ENCODE data around the gene RALY. TPM values are rescaled to one million over a fixed set of nuclear protein-coding genes. Genes with fewer than 3 reads are reported as not detected.
"Not testable (repeated sequence)": the region's sequence is repeated elsewhere in the genome, so short reads cannot be mapped to it uniquely, and the experiment has no call there.

Gene RALY
- total and polyA plus RNA-seq, 7 experiments from 2014 or later, result 99.0 to 202 (median 121) TPM

- DNase-seq, result no peak
- H3K9me3 ChIP-seq (ENCODE audit: control insufficient read depth in 2 of 3, low read length in 3 of 3), result no peaks in the 10 kb centered on the region
- H3K27ac ChIP-seq (ENCODE audit: low read depth, low read length), result peak overlapping the region; percentile 5
- Mint-ChIP-seq H3K4me3 (peak overlapping the region in 3 of 10 donors; percentile 9 to 53 (median 26)), H3K9me3 (no peaks in the 10 kb centered on the region), H3K27me3 (no peaks in the 10 kb centered on the region), H3K36me3 (peaks cover 0 to 9% (median 2%) of the 10 kb centered on the region in 5 donors), H3K27ac (peak overlapping the region in 6 of 9 donors; percentile 7 to 80 (median 42)), H3K4me1 (peaks cover 63 to 95% (median 89%) of the 10 kb centered on the region in 7 donors)
- H3K27me3 ChIP-seq (ENCODE audit: control insufficient read depth in 2 of 2, insufficient read depth in 2 of 2, low read length in 2 of 2), result no peaks in the 10 kb centered on the region
- H3K4me1 ChIP-seq (ENCODE audit: control insufficient read depth in 2 of 2, insufficient read depth in 2 of 2, low read length in 2 of 2), result peaks cover 20 to 41% of the 10 kb centered on the region in 2 donors
- no peaks in the 10 kb centered on the region for H3K36me3 ChIP-seq (ENCODE audit: control insufficient read depth in 2 of 3, insufficient read depth in 3 of 3, low read length in 3 of 3)
- intact Hi-C loops (cut with micrococcal nuclease), result loop anchor here (2.0 to 10.0 kb wide), 3 partner anchors 31 to 107 kb away; partner anchors contain the start of gene RALY (in 1 of the 2)
- ChIA-PET CTCF (no interaction called here), POLR2A (no interaction called here)
- ATAC-seq, result no peak
- H3K4me3 ChIP-seq (ENCODE audit: low read length), result no peak overlapping the region
Measured at GRCh38 chr20:34023937-34024722, 30.4 kb downstream of the RALY start.

- peaks cover 0 to 9% (median 2%) of the 10 kb centered on the region in 5 donors for H3K36me3 Mint-ChIP-seq
- peak overlapping the region in 3 of 10 donors; percentile 26 to 53 (median 35) for H3K4me3 Mint-ChIP-seq
- H3K27me3 Mint-ChIP-seq, result no peaks in the 10 kb centered on the region
- no peak for DNase-seq
- peak overlapping the region; percentile 5 for H3K27ac ChIP-seq (ENCODE audit: low read depth, low read length)
- no peaks in the 10 kb centered on the region for H3K27me3 ChIP-seq (ENCODE audit: control insufficient read depth in 2 of 2, insufficient read depth in 2 of 2, low read length in 2 of 2)
- ChIA-PET CTCF (no interaction called here), POLR2A (no interaction called here)
- intact Hi-C loops (cut with micrococcal nuclease), result loop anchor here (5.0 to 10.0 kb wide), 2 partner anchors 90 to 108 kb away; no protein-coding TSS in a partner anchor
- H3K27ac Mint-ChIP-seq, result peak overlapping the region in 6 of 9 donors; percentile 36 to 80 (median 55)
- peaks cover 17 to 41% of the 10 kb centered on the region in 2 donors for H3K4me1 ChIP-seq (ENCODE audit: control insufficient read depth in 2 of 2, insufficient read depth in 2 of 2, low read length in 2 of 2)
- no peaks in the 10 kb centered on the region for H3K36me3 ChIP-seq (ENCODE audit: control insufficient read depth in 2 of 3, insufficient read depth in 3 of 3, low read length in 3 of 3)
- no peak overlapping the region for H3K4me3 ChIP-seq (ENCODE audit: low read length)
- no peaks in the 10 kb centered on the region for H3K9me3 ChIP-seq (ENCODE audit: control insufficient read depth in 2 of 3, low read length in 3 of 3)
- ATAC-seq, result no peak
- H3K9me3 Mint-ChIP-seq, result no peaks in the 10 kb centered on the region
- H3K4me1 Mint-ChIP-seq, result peaks cover 65 to 94% (median 88%) of the 10 kb centered on the region in 7 donors
Measured at GRCh38 chr20:34024723-34025351, 31.1 kb downstream of the RALY start.

- intact Hi-C loops (cut with micrococcal nuclease), result loop anchor here in 1 of 2 donors (10.0 kb wide), 1 partner anchor 93 kb away; no protein-coding TSS in a partner anchor
- peaks cover 0 to 22% (median 4%) of the 10 kb centered on the region in 5 donors for H3K36me3 Mint-ChIP-seq
- CTCF ChIA-PET; H3K9me3 Mint-ChIP-seq; ATAC-seq; H3K27me3 Mint-ChIP-seq; DNase-seq; H3K9me3 ChIP-seq (ENCODE audit: control insufficient read depth in 2 of 3, low read length in 3 of 3); H3K4me3 ChIP-seq (ENCODE audit: low read length); H3K27me3 ChIP-seq (ENCODE audit: control insufficient read depth in 2 of 2, insufficient read depth in 2 of 2, low read length in 2 of 2); H3K27ac ChIP-seq (ENCODE audit: low read depth, low read length): not testable (repeated sequence)
- Histone ChIP-seq H3K36me3 (ENCODE audit: control insufficient read depth in 2 of 3, insufficient read depth in 3 of 3, low read length in 3 of 3) (peaks cover 0 to 19% (median 3%) of the 10 kb centered on the region in 3 experiments), H3K4me1 (ENCODE audit: control insufficient read depth in 2 of 2, insufficient read depth in 2 of 2, low read length in 2 of 2) (peaks cover 0 to 26% of the 10 kb centered on the region in 2 donors)
- H3K4me1 Mint-ChIP-seq, result peaks cover 48 to 91% (median 80%) of the 10 kb centered on the region in 7 donors
- H3K27ac Mint-ChIP-seq, result peak overlapping the region in 7 of 9 donors; percentile 7 to 81 (median 65)
- H3K4me3 Mint-ChIP-seq, result peak overlapping the region in 2 of 10 donors; percentile 15 to 25
- POLR2A ChIA-PET, result interaction anchor here (0.6 kb wide), 1 partner anchor 174 kb away, joined by 3 read pairs; no protein-coding TSS in a partner anchor
Measured at GRCh38 chr20:34028013-34028412, 34.3 kb downstream of the RALY start.

- no peak for ATAC-seq
- Mint-ChIP-seq H3K27me3 (no peaks in the 10 kb centered on the region), H3K4me1 (peaks cover 42 to 91% (median 82%) of the 10 kb centered on the region in 7 donors), H3K4me3 (peak overlapping the region in 1 of 10 donors; percentile 48), H3K9me3 (no peaks in the 10 kb centered on the region), H3K27ac (peak overlapping the region in 5 of 9 donors; percentile 61 to 83 (median 71)), H3K36me3 (peaks cover 0 to 32% (median 8%) of the 10 kb centered on the region in 5 donors)
- intact Hi-C loops (cut with micrococcal nuclease), result loop anchor here in 1 of 2 donors (10.0 kb wide), 1 partner anchor 95 kb away; no protein-coding TSS in a partner anchor
- H3K4me1 ChIP-seq (ENCODE audit: control insufficient read depth in 2 of 2, insufficient read depth in 2 of 2, low read length in 2 of 2), result peaks cover 0 to 20% of the 10 kb centered on the region in 2 donors
- no peaks in the 10 kb centered on the region for H3K9me3 ChIP-seq (ENCODE audit: control insufficient read depth in 2 of 3, low read length in 3 of 3)
- H3K27ac ChIP-seq (ENCODE audit: low read depth, low read length), result no peak overlapping the region
- no peak for DNase-seq
- CTCF ChIA-PET, result no interaction called here
- H3K4me3 ChIP-seq (ENCODE audit: low read length), result no peak overlapping the region
- H3K27me3 ChIP-seq (ENCODE audit: control insufficient read depth in 2 of 2, insufficient read depth in 2 of 2, low read length in 2 of 2), result no peaks in the 10 kb centered on the region
- POLR2A ChIA-PET, result no interaction called here
- H3K36me3 ChIP-seq (ENCODE audit: control insufficient read depth in 2 of 3, insufficient read depth in 3 of 3, low read length in 3 of 3), result peaks cover 0 to 32% (median 3%) of the 10 kb centered on the region in 3 experiments
Measured at GRCh38 chr20:34029415-34029814, 35.7 kb downstream of the RALY start.

GRCh38 chr20:34030456-34030855, 36.7 kb downstream of the RALY start:
- H3K36me3 ChIP-seq (ENCODE audit: control insufficient read depth in 2 of 3, insufficient read depth in 3 of 3, low read length in 3 of 3), result peaks cover 0 to 32% (median 3%) of the 10 kb centered on the region in 3 experiments
- H3K4me1 ChIP-seq (ENCODE audit: control insufficient read depth in 2 of 2, insufficient read depth in 2 of 2, low read length in 2 of 2), result peaks cover 0 to 14% of the 10 kb centered on the region in 2 donors
- H3K9me3 Mint-ChIP-seq, result no peaks in the 10 kb centered on the region
- H3K4me3 Mint-ChIP-seq, result no peak overlapping the region
- DNase-seq, result no peak
- H3K27ac ChIP-seq (ENCODE audit: low read depth, low read length), result no peak overlapping the region
- peaks cover 0 to 36% (median 11%) of the 10 kb centered on the region in 5 donors for H3K36me3 Mint-ChIP-seq
- no peak for ATAC-seq
- H3K27ac Mint-ChIP-seq, result peak overlapping the region in 7 of 9 donors; percentile 22 to 83 (median 49)
- CTCF ChIA-PET, result interaction anchor here (0.5 to 0.6 kb wide), 2 partner anchors 731 to 1496 kb away, joined by 3 read pairs; no protein-coding TSS in a partner anchor
- POLR2A ChIA-PET, result no interaction called here
- H3K27me3 Mint-ChIP-seq, result no peaks in the 10 kb centered on the region
- no peak overlapping the region for H3K4me3 ChIP-seq (ENCODE audit: low read length)
- intact Hi-C loops (cut with micrococcal nuclease), result no loop called here
- peaks cover 40 to 88% (median 80%) of the 10 kb centered on the region in 7 donors for H3K4me1 Mint-ChIP-seq
- H3K27me3 ChIP-seq (ENCODE audit: control insufficient read depth in 2 of 2, insufficient read depth in 2 of 2, low read length in 2 of 2), result no peaks in the 10 kb centered on the region
- no peaks in the 10 kb centered on the region for H3K9me3 ChIP-seq (ENCODE audit: control insufficient read depth in 2 of 3, low read length in 3 of 3)

GRCh38 chr20:34033903-34034302, 40.2 kb downstream of the RALY start:
- no peaks in the 10 kb centered on the region for H3K27me3 ChIP-seq (ENCODE audit: control insufficient read depth in 2 of 2, insufficient read depth in 2 of 2, low read length in 2 of 2)
- intact Hi-C loops (cut with micrococcal nuclease), result no loop called here
- no peak overlapping the region for H3K27ac ChIP-seq (ENCODE audit: low read depth, low read length)
- no peak overlapping the region for H3K4me3 ChIP-seq (ENCODE audit: low read length)
- peaks cover 12 to 20% of the 10 kb centered on the region in 2 donors for H3K4me1 ChIP-seq (ENCODE audit: control insufficient read depth in 2 of 2, insufficient read depth in 2 of 2, low read length in 2 of 2)
- H3K9me3 Mint-ChIP-seq, result no peaks in the 10 kb centered on the region
- DNase-seq (no peak), ATAC-seq (no peak)
- ChIA-PET CTCF (no interaction called here), POLR2A (interaction anchor here (0.7 kb wide), 1 partner anchor 1341 kb away, joined by 3 read pairs; no protein-coding TSS in a partner anchor)
- H3K36me3 Mint-ChIP-seq, result peaks cover 0 to 32% (median 11%) of the 10 kb centered on the region in 5 donors
- no peaks in the 10 kb centered on the region for H3K27me3 Mint-ChIP-seq
- H3K4me3 Mint-ChIP-seq, result peak overlapping the region in 1 of 10 donors; percentile 22
- H3K36me3 ChIP-seq (ENCODE audit: control insufficient read depth in 2 of 3, insufficient read depth in 3 of 3, low read length in 3 of 3), result peaks cover 0 to 32% (median 3%) of the 10 kb centered on the region in 3 experiments
- H3K9me3 ChIP-seq (ENCODE audit: control insufficient read depth in 2 of 3, low read length in 3 of 3), result no peaks in the 10 kb centered on the region
- H3K4me1 Mint-ChIP-seq, result peaks cover 52 to 90% (median 84%) of the 10 kb centered on the region in 7 donors
- H3K27ac Mint-ChIP-seq, result peak overlapping the region in 4 of 9 donors; percentile 11 to 74 (median 44)

Data from naive thymus-derived CD4-positive, alpha-beta T cell (primary cell).